ENCODE data around the gene MAP3K2. TPM values are rescaled to one million over a fixed set of nuclear protein-coding genes. Genes with fewer than 3 reads are reported as not detected.

Gene MAP3K2
- total RNA-seq, 1 donor from 2014 or later: 73.2 TPM

DNA sequence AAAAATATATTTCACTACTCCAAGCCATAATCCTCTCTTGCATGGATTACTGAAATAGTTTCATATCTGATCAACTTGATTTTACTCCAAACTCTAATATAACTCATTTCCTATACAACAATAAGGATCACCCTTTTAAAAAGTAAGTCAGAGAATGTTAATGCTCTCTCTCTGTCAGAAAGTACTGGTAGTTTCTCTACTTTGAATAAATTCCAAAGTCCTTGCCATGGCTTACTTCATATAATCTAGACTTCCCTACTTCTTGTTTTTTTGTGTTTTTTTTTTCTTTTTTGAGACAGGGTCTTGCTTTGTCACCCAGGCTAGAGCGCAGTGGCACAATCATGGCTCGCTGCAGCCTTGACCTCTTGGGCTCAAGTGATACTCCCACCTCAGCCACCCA, 36.2 kb downstream of the MAP3K2 start:
- DNase-seq (ENCODE audit: low spot score): no peak

DNA sequence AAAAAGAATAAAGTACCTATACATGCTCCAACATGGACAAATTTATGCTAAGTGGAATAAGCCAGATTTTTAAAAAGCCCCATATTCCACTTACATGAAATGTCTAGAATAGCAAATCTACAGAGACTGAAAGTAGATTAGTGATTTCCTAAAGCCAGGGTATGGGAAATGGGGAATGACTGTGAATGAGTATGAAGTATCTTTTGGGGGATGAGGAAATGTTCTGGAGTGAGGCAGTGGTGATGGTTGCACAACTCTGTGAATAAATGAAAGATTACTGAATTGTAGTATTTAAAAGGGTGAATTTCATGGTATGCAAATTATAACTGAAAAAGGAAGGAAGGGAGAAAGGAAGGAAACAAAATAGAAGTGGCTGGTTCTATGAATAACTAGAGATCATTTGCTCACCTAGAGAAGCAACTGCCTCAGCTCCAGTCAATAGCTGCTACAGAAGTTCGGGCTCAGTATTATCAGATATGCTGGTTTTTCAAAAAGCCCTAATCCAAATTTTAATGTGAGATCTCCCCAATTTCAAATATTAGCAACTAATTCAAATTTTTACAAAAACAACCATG, 39.3 kb downstream of the MAP3K2 start:
- DNase-seq (ENCODE audit: low spot score): no peak

DNA sequence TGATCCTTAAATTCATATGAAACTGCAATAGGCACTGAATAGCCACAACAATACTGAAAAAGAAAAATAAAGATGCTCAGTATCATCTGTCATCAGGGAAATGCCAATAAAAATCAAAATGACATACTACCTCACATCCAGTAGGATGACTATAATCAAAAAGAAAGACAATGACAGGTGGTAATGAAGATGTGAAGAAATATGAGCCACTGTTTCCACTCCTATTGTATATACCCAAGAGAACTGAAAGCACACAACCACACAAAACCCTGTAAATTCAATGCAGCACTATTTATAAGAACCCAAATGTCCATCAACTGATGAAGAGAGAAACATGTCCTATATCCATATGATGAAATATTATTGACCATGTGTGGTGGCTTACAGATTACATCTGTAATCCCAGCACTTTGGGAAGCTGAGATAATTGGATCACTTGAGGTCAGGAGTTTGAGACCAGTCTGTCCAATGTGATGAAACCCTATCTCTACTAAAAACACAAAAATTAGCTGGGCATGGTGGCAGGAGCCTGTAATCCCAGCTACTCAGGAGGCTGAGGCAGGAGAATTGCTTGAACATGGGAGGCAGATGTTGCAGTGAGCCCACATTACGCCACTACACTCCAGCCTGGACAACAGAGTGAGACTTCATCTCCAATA, 39.9 kb downstream of the MAP3K2 start:
- no peak for DNase-seq (ENCODE audit: low spot score)

DNA sequence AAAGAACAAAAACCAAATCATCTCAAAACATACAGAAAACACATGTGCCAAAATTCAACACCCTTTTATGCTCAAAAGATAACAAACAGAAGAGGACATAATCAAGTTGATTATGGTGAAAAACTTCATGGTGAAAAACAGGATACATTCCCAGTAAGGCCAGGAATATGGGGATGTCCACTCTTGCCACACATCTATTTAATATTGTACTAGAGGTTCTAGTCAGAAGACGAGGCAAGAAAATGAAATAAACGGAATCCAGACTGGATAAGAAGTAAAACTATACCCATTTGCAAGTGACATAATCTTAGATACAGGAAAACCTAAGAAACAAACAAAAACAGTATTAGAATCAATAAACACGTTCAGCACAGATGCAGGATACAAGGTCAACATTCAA, 40.8 kb downstream of the MAP3K2 start:
- no peak for DNase-seq (ENCODE audit: low spot score)

DNA sequence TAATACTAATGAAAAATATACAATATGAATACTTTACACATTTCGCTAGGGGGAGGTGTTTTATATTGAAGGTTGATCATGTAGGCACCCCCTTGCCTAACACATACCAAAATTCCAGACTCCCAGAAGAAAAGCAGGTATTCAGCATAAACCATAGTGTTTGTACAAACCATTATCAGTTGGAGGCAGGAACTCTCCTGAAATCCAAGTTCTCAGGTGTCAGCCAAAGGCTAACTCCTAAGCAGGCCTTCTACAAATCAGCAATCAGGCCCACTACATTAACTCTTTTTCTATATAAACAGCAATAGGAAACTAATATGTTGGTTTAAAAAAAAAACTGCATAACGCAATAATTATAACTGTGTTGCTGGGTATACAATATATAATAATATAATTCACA, 44.5 kb downstream of the MAP3K2 start:
- DNase-seq (ENCODE audit: low spot score): no peak

DNA sequence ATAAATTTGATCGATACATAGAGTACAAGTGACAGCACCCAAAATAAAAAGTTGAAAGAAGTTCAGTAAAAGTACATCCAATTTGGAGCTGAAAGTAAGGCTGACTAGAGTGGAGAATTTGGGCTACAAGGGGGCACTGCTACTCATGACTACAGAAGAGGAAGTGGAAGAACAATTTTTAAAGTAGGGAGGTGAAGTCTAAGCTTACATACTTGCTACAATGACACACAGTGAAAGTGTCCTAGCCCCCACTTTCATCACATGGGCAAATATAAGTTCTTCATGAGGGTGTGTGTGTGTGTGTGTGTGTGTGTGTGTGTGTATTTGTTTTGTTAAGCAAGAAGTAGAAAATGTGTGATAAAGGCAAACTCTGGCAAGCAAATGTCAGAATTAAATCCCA, 45.7 kb downstream of the MAP3K2 start:
- DNase-seq (ENCODE audit: low spot score): no peak

DNA sequence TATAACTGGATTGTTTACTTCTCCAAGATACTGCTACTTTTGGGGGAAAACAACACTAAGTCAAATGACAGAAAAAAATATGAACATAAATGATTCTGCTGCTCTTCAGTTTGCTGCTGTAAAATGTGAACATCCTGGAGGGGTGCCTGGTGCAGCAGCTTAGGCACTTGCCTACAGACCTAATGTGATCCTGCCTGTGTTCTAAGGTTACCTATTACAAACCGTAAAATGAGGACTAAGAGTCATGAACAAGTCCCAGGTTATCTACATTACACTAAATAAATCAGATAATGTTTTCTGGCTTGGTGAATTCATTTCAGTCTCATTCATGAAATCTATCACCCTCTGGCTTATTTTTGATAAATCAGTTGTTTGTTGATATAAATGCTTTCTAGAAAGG, 55.4 kb downstream of the MAP3K2 start:
- no peak for DNase-seq (ENCODE audit: low spot score)

DNA sequence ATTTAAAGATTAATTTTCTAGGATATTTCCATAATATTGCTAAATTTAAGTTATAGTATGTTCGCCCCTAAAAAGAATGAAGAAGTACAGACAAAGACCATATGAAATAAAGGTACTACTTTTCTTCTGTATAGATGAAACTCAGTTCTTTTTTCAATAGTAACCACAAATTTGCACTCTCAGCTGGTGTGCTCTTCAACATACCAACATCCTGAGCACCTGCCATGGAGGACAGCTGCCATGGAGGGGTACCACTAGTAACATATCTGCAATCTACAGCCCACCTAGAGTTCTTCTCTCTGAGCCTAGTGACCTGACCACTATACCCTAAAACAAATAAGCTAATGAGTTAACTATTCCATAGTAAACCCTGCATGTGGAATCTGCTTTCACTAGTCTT, 57.0 kb downstream of the MAP3K2 start:
- DNase-seq (ENCODE audit: low spot score): no peak

DNA sequence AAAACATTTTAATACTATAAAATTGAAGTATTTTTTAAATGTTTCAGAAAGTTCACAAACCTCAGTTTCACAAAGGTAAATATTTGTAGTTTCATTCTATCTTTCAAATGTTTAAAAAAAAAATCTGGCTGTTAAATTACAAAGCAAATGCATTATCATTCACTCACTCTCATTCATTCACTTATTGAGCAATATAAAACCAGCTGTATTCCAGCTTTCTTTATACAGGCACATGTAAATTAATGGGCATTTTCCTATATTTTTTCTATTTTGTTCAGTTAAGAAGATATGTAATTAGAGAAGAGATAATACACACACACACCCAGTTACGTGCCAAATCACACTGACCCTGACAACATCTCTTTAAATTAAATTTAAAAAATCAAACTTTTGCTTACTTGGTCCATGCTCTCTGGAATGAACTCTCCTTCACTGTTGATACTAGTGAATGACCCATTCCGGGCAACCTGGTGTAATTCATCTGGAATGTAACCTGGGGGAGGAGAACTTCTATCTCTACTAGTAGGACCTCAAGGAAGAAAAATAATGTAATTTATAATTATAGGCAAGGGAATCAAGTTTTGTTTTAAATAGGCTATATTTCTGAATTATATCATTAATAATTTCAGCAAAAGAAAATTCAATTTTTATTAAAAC, 61.4 kb downstream of the MAP3K2 start:
- DNase-seq (ENCODE audit: low spot score): no peak

DNA sequence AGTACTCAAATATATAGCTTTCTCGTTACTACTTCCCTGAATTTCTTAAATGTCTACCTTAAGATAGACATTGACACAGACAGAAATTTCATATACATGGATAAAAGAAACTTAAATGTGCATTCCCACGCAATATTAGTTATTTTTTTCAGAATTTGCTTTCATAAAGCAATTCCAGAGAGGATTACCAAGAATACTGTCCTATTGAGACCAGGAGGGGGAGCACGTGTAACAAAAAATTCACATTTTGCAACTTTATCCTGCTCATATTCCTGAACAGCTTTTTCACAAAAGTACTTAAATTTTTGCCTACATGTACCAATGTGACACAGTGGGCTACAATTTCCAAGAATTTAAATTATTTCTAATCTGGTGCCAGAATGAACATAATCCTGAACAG, 63.1 kb downstream of the MAP3K2 start:
- no peak for DNase-seq (ENCODE audit: low spot score)

DNA sequence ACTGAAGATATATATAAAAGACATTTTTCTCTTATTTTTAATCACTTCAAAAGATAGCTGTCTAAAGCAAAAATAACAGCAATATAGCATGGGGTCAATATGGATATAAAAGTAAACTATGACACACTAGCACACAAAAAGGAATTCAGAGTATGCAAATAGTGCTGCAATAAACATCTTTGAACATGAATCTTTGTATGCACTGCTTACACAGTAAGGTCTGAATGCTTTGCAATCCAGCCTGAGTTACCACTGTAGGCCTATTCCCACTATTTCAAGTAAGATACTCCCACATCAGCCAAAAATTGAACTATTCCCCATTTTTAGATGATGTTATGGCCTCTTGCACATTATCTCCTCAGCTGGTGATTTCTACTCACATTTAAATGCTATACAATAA, 66.5 kb downstream of the MAP3K2 start:
- DNase-seq (ENCODE audit: low spot score): no peak

DNA sequence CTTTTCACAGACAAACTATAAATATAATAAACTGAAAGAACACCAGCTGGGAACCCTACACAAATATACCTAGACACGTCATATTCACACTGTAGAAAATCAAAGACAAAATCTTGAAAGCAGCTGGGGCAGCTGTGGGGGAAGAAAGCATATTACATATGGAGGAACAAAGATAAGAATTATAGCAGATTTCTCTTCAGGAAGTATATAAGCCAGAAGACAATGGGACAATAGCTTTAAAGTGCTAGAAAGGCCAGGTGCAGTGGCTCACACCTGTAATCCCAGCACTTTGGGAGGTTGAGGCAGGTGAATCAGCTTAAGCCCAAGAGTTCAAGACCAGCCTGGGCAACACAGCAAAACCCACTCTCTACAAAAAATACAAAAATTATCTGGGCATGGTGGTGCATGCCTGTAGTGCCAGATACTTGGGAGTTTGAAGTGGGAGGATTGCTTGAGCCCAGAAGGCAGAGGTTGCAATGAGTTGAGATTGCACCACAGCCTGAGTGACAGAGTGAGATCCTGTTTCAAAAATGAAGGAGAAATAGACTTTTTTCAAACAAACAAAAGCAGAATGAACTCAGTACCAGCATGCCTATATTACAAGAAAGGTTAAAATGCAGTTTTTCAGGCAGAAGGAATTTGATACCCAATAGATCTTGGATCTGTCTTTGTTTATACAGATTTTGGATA, 67.0 kb downstream of the MAP3K2 start:
- DNase-seq (ENCODE audit: low spot score): no peak

DNA sequence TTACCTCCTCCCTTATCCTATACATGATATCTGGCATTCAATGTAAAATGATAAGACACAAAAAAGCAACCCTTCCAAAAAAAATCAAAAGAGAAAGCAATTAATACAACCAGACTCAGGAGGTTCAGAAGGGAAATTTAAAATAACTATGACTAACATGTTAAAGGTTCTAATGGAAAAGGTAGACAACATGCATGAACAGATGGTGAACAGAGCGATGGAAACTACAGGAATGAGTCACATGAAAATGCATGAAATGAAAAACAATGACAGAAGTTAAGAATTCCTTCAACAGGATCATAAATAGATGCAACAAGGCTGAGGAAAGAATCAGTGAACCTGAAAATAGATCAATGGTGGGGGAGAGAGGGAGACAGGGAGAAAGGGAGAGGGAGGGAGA, 67.7 kb downstream of the MAP3K2 start:
- DNase-seq (ENCODE audit: low spot score): no peak

DNA sequence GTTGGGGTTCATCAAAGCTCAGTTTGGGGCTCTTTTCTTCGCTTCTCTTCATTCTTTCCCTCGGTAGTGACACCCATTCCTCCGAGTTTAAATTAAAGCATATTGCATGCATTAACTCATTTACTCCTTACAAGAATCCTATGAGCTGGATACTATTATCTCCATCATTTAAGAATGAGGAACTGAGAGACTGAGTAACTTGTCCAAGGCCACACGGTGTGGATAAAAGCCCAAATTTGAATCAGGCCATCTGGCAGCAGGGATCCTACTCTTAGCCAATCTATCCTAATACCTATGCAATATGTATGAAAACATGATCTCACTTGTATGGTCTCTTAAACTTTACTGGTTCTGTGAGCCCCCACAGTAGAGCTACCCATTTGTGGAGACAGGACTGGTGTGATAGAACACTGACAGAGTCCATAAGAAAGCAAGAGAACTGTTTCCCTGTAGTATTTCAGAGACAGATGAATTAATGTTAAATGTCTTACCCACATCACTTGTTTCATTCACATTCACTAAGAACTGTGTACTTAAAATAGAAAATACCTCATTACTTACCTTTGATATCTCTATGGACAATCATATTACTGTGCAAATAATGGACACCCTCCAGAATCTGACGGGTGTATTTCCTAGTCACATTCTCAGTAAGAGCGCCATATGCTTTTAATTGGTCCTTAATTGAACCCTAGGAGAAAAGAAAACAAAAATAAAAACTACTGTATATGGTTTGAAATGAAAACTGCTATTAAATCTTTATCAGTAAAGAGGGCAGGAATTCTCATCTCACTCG, 73.4 kb downstream of the MAP3K2 start:
- DNase-seq (ENCODE audit: low spot score): no peak

DNA sequence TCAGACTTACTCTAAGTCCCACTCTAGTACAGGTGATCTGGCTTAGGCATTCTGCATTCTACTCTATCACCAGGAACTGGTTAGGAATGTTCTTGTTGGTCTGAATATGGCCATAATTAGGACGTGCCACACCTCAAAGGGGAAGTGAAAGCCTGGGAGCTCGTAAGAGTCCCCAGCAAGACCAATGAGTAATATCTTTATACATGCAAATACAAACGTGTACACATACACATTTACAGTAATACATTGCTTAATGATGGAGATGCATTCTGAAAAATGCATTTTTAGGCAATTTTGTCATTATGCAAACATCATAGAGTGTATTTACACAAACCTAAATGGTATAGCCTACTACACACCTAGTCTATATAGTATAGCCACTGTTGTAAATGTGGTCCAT, 74.4 kb downstream of the MAP3K2 start:
- DNase-seq (ENCODE audit: low spot score): no peak

DNA sequence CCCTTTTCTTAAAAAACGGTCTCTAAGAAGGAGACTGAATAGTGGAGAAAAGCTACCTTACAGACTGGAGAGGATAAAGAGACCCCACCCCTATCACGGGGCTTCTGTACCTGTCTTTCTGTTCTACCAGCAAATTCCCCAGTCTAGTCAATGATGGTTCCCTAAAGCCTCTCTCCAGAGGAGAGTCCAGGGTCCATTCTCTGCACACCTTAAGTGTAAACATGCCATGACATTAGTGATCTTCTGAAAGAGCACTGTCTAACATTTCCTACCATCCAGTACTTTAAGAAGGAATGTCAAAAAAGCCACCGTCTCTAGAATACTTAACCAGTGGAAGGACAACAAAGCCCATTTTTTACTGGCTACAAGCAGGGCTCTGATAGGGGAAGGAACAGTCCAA, 76.8 kb downstream of the MAP3K2 start:
- DNase-seq (ENCODE audit: low spot score): no peak

DNA sequence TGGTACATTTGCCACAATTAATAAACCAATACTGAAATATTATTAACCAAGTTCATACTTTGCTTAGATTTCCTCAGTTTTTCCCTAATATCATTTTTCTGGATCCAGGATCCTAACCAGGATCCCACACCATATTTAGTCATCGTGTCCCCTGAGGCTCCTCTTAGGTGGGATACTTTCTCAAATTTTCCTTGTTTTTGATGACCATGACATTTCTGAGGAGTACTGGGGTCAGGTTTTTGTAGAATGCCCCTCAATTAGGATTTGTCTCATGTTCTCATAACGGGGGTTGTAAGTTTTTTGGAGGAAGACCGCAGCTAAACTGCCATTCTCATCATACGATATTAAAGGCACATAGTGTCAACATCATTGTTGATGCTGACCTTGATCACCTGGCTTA, 78.3 kb downstream of the MAP3K2 start:
- no peak for DNase-seq (ENCODE audit: low spot score)

DNA sequence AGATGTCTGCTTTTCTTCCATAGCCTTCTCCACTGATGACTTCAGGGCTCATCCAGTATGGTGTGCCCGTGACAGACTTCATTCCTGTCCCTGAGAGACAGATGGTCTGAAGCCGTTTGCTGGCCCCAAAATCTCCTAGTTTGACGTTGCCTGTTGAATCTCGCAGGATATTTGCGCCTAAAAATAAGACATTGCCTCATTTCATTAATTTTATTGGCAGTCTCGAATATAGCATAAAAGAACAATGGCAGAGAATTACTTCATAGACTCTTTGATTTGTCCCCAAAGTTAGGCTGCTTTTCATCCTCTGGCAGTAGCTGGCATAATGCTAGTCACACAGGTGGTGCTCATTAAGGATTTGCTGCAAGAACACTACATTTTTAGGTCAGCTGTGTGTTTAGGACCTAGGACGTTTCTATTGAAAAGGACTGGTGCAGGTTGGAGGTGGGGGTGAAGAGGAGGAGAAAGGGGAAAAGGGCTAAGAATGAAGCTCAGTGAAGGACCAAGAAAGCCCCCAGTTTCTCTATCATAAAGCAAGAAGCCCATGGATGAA, 79.1 kb downstream of the MAP3K2 start:
- no peak for DNase-seq (ENCODE audit: low spot score)

DNA sequence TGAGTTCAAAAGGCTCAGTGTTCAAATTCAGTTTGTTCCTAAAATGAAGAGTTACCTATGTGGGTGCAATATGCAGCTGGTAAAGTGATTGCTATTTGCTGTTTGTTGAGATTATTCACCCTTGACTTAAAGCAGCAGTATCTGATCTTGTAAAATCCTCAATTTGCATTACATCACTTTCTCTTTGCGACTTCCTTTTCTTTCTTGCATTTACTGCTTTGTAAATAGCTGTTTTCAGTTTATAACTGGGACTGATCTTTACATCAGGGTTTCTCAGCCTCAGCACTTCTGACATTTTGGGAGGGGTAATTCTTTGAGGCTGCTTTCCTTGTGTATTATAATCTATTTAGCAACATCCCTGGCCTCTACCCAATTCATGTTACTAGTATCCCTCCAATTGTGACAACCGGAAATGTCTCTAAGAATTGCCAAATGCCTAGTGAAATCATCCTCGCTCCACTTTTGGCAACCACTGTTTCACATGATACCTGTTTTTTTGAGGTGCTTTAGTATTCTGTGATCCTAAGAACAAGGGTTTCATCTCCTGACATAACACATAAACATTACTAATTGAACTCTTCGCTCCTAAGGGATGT, 81.7 kb downstream of the MAP3K2 start:
- DNase-seq (ENCODE audit: low spot score): no peak

DNA sequence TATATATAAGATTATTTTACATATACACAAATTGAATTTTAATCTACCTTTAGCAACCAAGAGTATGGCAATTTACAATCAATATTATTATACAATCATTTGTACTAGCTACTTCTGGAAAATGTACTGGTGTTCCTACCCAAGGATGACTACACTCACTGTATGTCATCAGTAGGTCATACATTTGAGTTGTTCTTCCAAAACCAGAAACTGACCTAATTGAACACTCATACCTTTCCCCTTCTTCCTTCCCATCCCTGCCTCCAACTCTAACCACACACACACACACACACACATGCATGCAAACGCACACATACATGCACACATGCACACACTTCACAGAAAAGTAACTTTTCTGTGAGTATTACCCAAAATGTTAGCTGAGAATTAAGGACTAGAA, 85.6 kb downstream of the MAP3K2 start:
- DNase-seq (ENCODE audit: low spot score): no peak

DNA sequence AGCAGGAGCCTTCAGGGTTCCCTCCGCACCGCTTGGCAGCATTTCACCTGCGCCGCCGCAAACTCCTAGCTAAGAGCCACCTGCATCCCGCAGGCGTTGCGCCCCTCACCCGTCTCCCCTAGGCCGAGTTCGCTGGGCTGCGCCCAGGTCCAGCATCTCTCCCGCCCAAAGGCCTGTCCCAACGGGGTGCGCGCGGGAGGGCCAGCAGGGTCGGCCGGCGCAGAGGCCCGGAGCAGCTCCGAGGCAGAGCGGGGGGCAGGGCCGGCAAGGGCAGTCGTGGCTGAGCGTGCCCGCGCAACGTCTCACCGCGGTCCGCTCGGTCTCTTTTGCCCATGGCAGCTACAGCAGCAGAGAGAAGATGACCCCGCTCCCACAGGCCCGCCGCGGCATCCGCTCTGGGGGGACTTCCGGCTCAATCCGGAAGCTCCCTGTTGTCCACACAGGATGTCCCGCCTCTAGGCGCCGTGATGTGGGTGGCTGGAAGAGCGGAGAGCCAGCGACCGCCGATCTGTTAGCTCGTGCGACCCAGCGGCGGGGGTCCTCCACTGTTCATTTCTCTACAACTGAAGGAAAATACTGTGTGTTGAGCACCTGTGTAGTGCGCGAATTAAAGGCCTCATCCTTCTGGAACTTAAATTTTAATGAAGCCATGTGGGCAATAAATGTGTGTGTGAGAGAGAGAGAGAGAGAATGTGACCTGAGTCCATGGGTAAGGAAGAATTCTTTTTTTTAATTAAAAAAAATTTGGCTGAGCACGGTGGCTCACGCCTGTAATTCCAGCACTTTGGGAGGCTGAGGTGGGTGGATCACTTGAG, 93.8 kb downstream of the MAP3K2 start, which contains the start of gene ERCC3:
Gene ERCC3, minus strand, starts transcription at position 397 of the 815 bp plus-strand sequence. Its CDS starts 63 bp downstream, at position 334.
- DNase-seq (ENCODE audit: low spot score): peak; percentile 82
